Progenitor cell of endocrine pancreas (in vitro differentiated cells): ENCODE results near the gene HSD11B1L. TPM values are rescaled to one million over a fixed set of nuclear protein-coding genes. Genes with fewer than 3 reads are reported as not detected.
A peak's percentile ranks its signal among the peaks of the same experiment; 100 is the strongest.
"Not testable (repeated sequence)": the region's sequence is repeated elsewhere in the genome, so short reads cannot be mapped to it uniquely, and the experiment has no call there.

Source experiments
- DNase-seq: peaks from one replicate; pipeline ENCODE4 v3.0.0; 2021; ENCODE audit warnings: low spot score; ENCODE audit not compliant: unreplicated experiment
- H3K27ac Mint-ChIP-seq: 2 replicates; pipeline ENCODE4 v1.8.0; 2021; ENCODE audit warnings: mild to moderate bottlenecking, moderate library complexity, mixed read lengths
- H3K27me3 Mint-ChIP-seq: 2 replicates; pipeline ENCODE4 v1.8.0; 2021; ENCODE audit warnings: mixed read lengths
- H3K36me3 Mint-ChIP-seq: 2 replicates; pipeline ENCODE4 v1.8.0; 2022; ENCODE audit warnings: mixed read lengths; ENCODE audit not compliant: insufficient read depth
- H3K4me1 Mint-ChIP-seq: 2 replicates; pipeline ENCODE4 v1.8.0; 2021; ENCODE audit warnings: low read depth, mixed read lengths
- H3K4me3 Mint-ChIP-seq: 2 replicates; pipeline ENCODE4 v1.8.0; 2021; ENCODE audit warnings: low read depth, mild to moderate bottlenecking, moderate library complexity, mixed read lengths
- H3K9me3 Mint-ChIP-seq: 2 replicates; pipeline ENCODE4 v1.8.0; 2021; ENCODE audit warnings: low read depth, mixed read lengths
- total RNA-seq: library from RNA; stranded (reverse); gene quantifications from 2 replicates; pipeline ENCODE4 v1.2.1, GENCODE V29; 2021
- TF ChIP-seq, protein P1 (sequence below): fragments of 200-600 bp; sonication (generic); IDR thresholded peaks from one replicate; pipeline ENCODE4 v1.5.0; 2021; ENCODE audit warnings: antibody characterized with exemption, mild to moderate bottlenecking; ENCODE audit not compliant: unreplicated experiment

The HSD11B1L gene
- total RNA-seq, 1 donor from 2014 or later: 20.1 TPM

DNA sequence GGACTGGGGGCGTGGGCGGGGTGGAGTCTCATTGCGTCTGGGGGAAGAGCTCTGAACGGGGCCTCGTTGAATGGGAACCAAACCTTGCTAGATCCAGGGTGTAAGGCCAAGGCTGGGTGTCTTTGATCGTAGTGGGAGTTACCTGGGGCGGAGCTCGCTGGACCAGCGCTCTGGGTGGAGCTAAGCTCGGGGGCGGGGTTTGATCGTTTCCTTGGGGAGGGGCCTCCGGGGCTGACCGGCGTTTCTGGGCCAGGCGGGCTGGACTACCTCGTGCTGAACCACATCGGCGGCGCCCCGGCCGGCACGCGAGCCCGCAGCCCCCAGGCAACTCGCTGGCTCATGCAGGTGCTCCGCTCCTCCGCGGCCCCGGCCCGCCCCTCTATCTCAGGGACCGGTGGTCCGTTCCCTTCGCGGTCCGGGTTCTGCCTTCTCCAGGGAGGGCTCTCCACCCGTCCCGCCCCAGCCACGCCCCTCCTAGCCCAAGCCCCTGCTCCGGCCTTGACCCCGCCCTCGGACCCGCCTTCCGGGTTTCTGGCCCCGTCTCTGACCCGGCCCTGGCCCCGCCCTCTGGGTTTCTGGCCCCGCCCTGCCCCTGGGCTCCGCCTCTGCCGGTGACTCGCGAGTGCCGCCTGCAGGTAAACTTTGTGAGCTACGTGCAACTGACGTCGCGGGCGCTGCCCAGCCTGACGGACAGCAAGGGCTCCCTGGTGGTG lies 6.0 kb downstream of the HSD11B1L start:
- TF ChIP-seq, protein P1, sequence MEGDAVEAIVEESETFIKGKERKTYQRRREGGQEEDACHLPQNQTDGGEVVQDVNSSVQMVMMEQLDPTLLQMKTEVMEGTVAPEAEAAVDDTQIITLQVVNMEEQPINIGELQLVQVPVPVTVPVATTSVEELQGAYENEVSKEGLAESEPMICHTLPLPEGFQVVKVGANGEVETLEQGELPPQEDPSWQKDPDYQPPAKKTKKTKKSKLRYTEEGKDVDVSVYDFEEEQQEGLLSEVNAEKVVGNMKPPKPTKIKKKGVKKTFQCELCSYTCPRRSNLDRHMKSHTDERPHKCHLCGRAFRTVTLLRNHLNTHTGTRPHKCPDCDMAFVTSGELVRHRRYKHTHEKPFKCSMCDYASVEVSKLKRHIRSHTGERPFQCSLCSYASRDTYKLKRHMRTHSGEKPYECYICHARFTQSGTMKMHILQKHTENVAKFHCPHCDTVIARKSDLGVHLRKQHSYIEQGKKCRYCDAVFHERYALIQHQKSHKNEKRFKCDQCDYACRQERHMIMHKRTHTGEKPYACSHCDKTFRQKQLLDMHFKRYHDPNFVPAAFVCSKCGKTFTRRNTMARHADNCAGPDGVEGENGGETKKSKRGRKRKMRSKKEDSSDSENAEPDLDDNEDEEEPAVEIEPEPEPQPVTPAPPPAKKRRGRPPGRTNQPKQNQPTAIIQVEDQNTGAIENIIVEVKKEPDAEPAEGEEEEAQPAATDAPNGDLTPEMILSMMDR: peak; percentile 78
- no peaks in the 10 kb centered on the region for H3K27me3 Mint-ChIP-seq
- H3K9me3 Mint-ChIP-seq: no peaks in the 10 kb centered on the region
- DNase-seq: peak; percentile 99
- peaks cover 16% of the 10 kb centered on the region for H3K4me1 Mint-ChIP-seq
- peak overlapping the region; percentile 70 for H3K4me3 Mint-ChIP-seq
- peaks cover 5% of the 10 kb centered on the region for H3K36me3 Mint-ChIP-seq
- H3K27ac Mint-ChIP-seq: peak overlapping the region; percentile 85

DNA sequence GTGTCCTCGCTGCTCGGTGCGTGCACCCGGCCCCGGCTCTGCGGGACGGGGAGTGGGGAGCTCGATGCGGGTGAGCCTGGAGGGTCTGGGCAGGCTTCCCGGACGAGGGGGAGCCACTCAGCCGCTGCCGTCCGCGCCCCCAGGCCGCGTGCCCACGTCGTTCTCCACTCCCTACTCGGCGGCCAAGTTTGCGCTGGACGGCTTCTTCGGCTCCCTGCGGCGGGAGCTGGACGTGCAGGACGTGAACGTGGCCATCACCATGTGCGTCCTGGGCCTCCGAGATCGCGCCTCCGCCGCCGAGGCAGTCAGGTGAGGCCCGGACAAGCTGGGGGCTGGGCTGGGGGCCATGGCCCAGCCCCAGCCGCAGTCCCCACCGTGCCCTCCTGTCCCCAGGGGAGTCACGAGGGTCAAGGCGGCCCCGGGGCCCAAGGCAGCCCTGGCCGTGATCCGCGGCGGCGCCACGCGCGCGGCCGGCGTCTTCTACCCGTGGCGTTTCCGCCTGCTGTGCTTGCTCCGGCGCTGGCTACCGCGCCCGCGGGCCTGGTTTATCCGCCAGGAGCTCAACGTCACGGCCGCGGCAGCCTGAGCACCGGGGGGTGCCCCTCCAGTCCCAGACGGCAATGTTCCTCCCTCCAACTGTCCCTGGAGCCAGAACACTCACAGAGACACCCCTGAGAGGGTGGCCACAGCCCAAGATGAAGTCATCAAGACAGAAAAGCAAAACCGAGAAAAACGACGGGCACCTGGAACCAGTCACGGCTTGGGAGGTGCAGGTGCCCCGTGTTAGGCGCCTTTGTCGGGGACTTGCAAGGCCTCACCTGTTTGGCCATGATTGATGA lies 6.8 kb downstream of the HSD11B1L start:
- TF ChIP-seq, protein P1: no peak
- Mint-ChIP-seq H3K4me1 (peaks cover 12% of the 10 kb centered on the region), H3K4me3 (no peak overlapping the region), H3K27me3 (no peaks in the 10 kb centered on the region), H3K9me3 (no peaks in the 10 kb centered on the region), H3K27ac (no peak overlapping the region), H3K36me3 (peaks cover 5% of the 10 kb centered on the region)
- DNase-seq: no peak

DNA sequence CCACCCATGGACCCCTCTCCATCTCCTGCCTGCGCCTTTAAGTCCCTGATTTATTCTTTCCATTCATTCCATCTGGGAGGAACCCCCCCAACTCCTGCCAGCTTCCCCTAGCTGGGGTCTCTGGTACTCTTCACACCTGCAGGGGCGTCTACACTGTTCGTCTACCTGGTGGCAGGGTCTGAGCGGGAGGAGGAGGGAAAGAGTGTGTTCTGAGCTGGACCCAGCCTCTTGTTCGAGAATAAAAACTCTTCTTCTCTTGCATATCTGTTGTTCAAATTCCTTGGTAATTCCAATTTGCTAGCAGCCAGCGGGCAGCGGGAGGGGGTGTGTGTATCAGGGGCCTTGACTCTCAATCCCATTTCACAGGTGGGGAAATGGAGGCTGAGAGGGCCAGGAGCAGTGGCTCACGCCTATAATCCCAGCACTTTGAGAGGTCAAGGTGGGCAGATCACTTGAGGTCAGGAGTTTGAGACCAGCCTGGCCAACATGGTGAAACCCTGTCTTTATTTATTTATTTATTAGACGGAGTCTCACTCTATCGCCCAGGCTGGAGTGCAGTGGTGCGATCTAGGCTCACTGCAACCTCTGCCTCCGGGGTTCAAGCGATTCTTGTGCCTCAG lies 7.5 kb downstream of the HSD11B1L start:
- not testable (repeated sequence) for H3K27me3 Mint-ChIP-seq, H3K36me3 Mint-ChIP-seq, H3K9me3 Mint-ChIP-seq, H3K4me1 Mint-ChIP-seq, DNase-seq
- H3K27ac Mint-ChIP-seq: peak overlapping the region; percentile 52
- peak overlapping the region; percentile 52 for H3K4me3 Mint-ChIP-seq

DNA sequence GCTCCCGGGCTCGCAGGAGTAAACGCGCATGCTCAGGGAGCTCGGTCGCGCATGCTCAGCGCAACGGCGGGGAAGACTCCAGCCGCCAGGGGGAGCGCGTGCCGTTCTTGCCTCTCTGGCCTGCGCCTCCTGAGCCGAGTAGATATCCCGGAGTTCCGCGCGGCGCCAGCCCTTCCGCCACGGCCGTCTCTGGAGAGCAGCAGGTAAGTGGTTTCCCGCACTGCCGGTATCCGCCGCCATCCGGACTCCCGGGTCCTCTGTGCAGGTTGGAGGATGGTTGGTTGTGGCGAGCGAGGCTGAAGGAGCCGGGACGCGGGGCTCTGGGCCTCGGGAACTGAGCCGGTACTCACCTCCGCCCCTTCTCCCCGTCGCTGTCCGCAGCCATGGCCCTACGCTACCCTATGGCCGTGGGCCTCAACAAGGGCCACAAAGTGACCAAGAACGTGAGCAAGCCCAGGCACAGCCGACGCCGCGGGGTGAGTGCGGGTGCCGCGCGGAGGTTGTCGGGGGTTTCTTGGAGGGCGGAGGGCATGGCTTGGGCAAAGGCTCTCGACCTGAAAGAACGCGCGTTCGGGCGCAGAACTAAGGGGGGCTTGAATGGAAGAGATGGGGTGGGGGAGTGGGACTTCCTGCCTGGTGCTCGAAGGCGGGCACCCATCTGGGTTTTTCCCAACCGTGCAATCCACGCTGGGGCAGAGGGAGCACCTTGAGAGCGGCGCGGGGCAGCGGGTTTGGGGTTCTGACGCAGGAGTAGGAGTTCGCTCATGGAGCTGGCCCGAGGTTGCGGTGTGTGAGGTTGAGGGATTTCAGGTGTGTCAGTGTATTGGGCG lies 9.5 kb downstream of the HSD11B1L start, which contains the start of gene RPL36:
Gene RPL36, plus strand, starts transcription at position 171 of the 830 bp plus-strand sequence. Its CDS starts 213 bp downstream, at position 384.
- H3K9me3 Mint-ChIP-seq: no peaks in the 10 kb centered on the region
- H3K27ac Mint-ChIP-seq: peak within 1 kb of the TSS; percentile 99
- peaks cover 9% of the 10 kb centered on the region for H3K4me1 Mint-ChIP-seq
- H3K36me3 Mint-ChIP-seq: peaks cover 5% of the 10 kb centered on the region
- no peaks in the 10 kb centered on the region for H3K27me3 Mint-ChIP-seq
- TF ChIP-seq, protein P1: peak; percentile 99
- H3K4me3 Mint-ChIP-seq: peak within 1 kb of the TSS; percentile 99
- DNase-seq: peak; percentile 99

DNA sequence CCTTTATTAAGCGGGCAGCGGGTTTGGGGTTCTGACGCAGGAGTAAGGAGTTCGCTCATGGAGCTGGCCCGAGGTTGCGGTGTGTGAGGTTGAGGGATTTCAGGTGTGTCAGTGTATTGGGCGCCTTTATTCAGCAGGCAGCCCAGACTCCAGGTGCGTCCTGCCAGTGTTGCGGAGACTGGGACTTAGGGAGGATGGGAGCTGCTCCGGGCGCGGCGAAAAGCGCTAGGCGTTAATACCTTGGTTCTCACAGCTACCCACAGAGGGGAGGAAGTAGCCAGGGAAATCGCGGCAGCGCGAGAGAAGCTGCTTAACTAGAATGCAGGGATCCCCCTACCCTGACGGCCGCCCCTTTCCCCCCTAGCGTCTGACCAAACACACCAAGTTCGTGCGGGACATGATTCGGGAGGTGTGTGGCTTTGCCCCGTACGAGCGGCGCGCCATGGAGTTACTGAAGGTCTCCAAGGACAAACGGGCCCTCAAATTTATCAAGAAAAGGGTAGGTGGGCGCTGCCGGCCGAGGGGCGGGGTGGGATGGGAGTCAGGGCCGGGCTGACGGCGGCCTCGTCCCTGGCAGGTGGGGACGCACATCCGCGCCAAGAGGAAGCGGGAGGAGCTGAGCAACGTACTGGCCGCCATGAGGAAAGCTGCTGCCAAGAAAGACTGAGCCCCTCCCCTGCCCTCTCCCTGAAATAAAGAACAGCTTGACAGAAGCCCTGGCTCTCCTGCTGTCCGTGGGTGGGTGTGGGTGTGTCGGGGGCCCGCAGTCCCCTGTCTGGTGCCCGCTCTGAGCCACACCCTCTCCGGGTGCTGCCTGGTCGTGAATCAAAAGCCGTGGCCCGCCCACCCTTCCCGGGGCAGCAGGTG lies 10.4 kb downstream of the HSD11B1L start:
- H3K4me3 Mint-ChIP-seq: peak overlapping the region; percentile 99
- H3K27ac Mint-ChIP-seq: peak overlapping the region; percentile 99
- peaks cover 9% of the 10 kb centered on the region for H3K4me1 Mint-ChIP-seq
- H3K9me3 Mint-ChIP-seq: no peaks in the 10 kb centered on the region
- DNase-seq: no peak
- TF ChIP-seq, protein P1: no peak
- H3K27me3 Mint-ChIP-seq: no peaks in the 10 kb centered on the region
- H3K36me3 Mint-ChIP-seq: peaks cover 5% of the 10 kb centered on the region
